Activated naive CD4-positive, alpha-beta T cell treated with anti-CD3 and anti-CD28 coated beads, Interleukin-2, amount 50 U/mL, for 16 hours (primary cell): ENCODE results near the gene DNAJC1.
"Not testable (repeated sequence)": the region's sequence is repeated elsewhere in the genome, so short reads cannot be mapped to it uniquely, and the experiment has no call there.

ENCODE experiments used
- DNase-seq: peaks from one replicate; pipeline ENCODE4 v3.0.0-alpha.2; 2020

DNAJC1 gene

DNA sequence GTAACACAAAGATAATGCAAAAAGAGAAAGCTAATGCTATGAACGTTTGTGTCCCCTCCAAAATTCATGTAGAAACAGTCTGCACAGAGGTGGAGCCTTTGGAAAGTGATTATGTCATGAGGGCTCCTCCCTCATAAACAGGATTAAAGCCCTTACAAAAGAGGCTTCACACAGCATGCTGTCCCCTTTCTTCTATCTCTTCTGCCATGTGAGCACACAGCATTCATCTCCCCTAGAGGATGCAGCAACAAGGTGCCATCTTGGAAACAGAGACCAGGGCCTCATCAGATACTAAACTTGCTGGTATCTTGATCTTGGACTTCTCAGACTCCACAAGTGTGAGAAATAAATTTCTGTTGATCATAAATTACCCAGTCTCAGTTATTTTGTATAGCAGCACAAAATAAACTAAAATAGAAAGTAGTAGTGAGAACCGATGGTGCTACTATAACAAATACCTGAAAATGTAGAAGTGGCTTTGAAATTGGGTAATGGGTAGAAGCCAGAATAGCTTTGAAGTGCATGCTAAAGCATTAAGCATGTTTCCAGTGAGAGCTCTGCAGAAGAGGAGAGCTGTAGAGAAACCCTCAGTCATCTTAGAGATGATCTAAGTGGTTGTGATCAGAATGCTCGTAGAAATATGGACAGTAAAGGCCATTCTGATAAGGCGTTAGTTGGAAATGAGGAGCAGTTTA, 108.7 kb downstream of the DNAJC1 start:
- DNase-seq: no peak

GRCh38 chr10:21891439-21891838, 112.1 kb downstream of the DNAJC1 start:
- no peak for DNase-seq

- DNase-seq: no peak
These were observed 113.9 kb downstream of the DNAJC1 start for GRCh38 chr10:21889477-21890275.

DNA sequence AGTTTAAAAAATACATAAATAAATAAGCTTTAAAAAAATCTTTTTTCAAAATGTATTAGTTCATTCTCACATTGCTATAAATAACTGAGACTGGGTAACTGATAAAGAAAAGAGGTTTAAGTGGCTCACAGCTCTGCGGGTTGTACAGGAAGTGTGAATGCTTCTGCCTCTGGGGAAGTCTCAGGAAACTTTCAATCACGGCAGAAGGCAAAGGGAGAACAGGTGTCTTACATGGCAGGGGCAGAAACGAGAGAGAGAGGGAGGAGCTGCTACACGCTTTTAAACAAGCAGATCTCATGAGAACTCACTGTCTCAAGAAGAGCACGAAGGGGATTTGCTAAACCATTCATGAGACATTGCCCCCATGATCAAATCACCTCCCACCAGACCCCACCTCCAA, 114.6 kb downstream of the DNAJC1 start:
- no peak for DNase-seq

- no peak for DNase-seq
These were observed 117.6 kb downstream of the DNAJC1 start for GRCh38 chr10:21885940-21886339.

DNA sequence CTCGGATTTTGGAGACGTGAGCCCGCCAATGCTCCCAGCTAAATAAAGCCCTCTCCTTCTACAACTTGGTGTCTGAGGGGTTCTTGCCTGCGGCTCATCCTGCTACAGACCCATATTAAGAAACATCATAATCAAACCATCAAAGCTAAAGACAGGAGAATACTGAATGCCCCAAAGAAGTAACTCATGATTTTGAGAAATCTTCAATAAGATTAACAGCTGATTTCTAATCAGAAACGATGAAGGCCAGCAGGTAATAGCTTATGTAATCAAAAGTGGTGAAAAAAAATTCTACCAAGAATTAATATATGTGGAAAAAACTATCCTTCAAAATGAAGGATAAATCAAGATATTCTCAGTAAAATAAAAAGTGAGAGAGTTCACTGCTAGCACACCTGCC, 130.3 kb downstream of the DNAJC1 start:
- DNase-seq: no peak

DNA sequence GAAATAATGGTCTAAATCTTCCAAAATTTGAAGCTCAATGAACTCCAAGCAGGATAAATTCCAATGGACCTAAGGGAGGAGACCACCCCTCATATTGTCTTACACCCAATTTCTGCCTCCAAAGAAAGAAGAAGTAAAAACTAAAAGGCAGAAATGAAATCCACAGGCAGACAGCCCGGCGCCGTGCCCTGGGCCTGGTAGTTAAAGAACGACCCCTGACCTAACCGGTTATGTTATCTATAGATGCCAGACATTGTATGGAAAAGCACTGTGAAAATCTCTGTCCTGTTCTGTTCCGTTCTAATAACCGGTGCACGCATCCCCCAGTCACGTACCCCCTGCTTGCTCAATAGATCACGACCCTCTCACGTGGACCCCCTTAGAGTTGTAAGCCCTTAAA, 130.8 kb downstream of the DNAJC1 start:
- not testable (repeated sequence) for DNase-seq

DNA sequence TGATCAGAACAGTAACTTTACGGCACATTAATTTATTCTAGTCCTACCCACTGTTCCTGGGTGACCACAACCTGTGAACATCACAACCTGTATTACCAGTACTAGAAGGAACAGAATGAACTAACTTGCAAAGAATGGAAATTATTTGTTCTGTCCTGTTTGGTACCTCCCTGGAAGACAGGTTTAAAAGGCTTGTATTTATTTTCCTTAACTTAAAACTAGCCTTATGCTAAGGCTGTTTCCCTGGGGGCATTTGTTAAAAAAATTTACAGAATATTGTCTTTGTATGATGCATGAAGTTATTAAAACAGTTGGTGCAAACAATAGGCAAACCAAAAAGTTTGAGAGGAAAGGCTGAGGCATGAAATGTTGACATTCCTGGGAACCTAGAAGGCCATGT, 132.7 kb downstream of the DNAJC1 start:
- no peak for DNase-seq

DNA sequence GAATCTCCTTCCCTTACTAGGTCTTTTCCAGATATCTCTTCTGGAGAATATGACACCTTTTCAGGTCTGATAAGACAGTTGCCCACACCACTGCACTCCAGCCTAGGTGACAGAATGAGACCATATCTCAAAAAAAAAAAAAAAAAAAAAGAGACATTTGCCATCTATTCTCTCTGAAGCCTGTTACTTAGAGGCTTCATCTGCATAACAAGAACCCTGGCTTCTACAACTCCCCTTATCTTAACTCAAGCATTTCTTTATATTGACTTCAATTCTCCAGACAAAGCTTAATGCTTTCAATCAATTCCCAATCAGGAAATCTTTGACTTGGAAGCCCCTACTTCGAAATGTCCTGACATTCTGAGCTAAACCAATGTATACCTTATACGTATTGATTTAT, 134.4 kb downstream of the DNAJC1 start:
- DNase-seq: not testable (repeated sequence)

GRCh38 chr10:21860718-21861117, 142.8 kb downstream of the DNAJC1 start:
- no peak for DNase-seq

- no peak for DNase-seq
These were observed 145.1 kb downstream of the DNAJC1 start for GRCh38 chr10:21858455-21858854.

GRCh38 chr10:21849607-21850006, 153.9 kb downstream of the DNAJC1 start:
- DNase-seq: no peak

DNA sequence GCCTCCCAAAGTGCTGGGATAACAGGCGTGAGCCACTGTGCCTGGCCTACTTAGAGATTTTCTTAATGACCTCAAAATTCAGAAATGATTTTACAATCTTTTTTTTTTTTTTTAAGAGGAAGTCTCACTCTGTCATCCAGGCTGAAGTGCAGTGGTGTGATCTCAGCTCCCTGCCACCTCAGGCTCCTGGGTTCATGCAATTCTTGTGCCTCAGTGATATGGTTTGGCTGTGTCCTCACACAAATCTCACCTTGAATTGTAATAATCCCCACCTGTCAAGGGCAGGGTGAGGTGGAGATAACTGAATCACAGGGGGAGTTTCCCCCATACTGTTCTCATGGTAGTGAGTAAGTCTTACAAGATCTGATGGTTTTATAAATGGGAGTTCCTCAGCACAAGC, 159.9 kb downstream of the DNAJC1 start:
- no peak for DNase-seq

- not testable (repeated sequence) for DNase-seq
These were observed 162.3 kb downstream of the DNAJC1 start for GRCh38 chr10:21841273-21841672.

- DNase-seq: not testable (repeated sequence)
These were observed 166.0 kb downstream of the DNAJC1 start for GRCh38 chr10:21837487-21837886.

DNA sequence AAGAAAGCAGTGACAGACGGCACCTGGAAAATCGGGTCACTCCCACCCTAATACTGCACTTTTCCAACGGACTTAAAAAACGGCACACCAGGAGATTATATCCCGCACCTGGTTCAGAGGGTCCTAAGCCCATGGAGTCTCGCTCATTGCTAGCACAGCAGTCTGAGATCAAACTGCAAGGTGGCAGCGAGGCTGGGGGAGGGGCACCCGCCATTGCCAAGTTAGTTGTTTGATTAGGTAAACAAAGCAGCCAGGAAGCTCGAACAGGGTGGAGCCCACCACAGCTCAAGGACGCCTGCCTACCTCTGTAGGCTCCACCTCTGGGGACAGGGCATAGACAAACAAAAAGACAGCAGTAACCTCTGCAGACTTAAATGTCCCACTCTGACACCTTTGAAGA, 169.0 kb downstream of the DNAJC1 start:
- not testable (repeated sequence) for DNase-seq

- DNase-seq: no peak
These were observed 170.8 kb downstream of the DNAJC1 start for GRCh38 chr10:21832821-21833130.

DNA sequence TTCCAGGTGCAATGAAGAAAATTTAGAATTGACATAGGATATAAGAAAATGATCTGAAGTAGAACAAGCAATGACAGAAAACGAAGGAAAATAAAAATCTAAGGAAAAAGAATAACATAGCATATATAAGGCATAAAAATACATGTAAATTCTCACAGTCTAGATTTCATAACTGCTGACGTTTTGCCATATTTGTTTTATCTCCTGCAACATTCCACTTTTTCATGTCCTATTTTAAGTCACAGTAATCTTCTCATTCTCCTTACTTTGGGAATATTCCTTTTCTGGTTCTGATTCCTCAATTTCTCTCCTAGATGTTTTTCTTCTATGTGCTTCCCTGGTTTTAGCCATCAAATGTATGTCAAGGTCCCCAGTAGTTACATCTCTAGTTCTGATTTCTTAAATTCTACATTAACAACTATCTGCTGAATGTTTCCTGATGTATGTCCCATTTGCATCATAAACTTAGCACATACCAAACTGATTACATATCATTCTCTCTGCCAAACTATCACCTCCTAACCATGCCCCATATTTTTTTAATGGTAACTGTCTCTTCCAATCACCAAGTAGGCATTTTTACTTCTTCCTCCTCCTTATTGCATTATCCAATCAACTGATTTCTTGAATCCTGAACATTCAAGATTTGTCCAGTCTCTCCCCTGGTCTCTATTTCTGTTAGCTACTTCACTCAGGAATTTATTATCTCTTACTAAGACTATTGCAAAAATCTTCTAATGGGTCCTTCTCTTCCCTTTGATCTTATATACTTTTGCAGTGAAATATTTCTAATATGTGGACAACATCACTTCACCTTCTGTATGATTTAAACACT, 171.3 kb downstream of the DNAJC1 start:
- DNase-seq: no peak

DNA sequence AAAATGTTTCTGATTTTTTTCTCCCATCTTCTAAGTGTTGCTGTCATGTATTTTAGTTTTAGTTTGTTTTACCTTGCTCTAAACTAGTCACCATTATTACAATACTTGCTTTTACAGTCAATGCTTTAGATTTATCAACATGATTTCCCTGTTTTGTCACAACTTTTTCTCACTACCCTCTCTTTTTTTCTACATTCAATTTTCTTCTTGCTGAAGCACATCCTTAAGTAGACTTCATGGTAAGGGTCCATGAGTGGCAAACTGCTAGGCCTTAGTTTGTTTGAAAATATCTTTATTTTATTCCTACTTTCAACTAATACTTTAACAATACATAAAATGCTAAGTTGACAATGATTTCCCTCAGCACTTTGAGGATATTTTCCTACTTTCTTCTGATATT, 173.5 kb downstream of the DNAJC1 start:
- DNase-seq: no peak

- no peak for DNase-seq
These were observed 176.2 kb downstream of the DNAJC1 start for GRCh38 chr10:21827308-21827707.

- DNase-seq: no peak
These were observed 176.8 kb downstream of the DNAJC1 start for GRCh38 chr10:21826725-21827124.

DNA sequence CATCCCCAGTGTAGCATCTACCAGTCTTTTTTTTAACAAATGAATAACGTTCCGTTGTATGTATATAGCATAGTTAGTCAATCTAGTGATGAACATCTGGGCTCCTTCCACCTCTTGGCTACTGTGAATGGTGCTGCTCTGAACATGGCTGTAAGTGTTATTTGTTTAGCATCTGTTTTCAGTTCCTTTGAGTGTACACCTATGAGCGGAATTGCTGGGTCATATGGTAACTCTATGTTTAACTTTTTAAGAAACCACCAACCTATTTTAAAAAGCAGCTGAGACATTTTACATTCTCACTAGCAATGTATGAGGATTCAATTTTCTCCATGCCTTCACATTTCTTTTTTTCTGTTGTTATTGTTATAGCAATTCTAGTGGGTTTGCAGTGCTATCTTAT, 178.2 kb downstream of the DNAJC1 start:
- no peak for DNase-seq

DNA sequence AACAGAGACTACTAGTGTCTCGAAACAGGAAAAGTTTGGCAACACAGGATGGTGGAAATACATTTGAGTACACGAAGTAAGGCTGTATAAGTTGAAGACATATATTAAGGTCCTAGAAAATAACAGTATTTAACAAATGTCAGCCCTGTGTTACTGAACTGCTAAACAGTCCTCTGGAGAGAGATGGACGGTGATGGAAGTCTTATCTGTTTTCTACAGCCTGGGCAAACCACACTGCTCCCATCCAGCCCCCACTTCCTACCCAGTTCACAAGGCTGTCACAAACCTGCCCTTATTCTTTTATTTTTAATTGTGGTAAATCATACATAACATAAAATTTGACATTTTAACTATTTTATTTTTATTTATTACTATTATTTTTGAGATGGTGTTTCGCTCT, 179.1 kb downstream of the DNAJC1 start:
- DNase-seq: no peak

DNA sequence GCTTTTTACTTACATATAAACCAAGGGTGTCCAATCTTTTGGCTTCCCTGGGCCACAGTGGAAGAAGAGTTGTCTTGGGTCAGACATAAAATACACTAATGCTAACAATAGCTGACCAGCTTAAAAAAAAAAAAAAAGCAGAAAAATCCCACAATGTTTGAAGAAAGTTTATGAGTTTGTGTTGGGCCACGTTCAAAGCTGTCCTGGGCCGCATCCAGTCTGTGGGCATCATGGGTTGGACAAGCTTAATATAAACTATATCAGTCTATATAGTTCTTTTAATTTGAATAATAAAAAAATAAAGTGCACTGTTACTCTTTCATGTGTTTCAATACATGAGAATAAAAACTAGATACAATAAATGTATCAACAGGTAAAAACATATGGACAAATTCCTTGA, 179.9 kb downstream of the DNAJC1 start:
- DNase-seq: no peak
